Kasumi-1 (cell line): ENCODE measurements around the gene ALPK3.

Experiments used
- DNase-seq, 2 experiments: peaks; one replicate each; lab custom pipeline; 2025; lab: John Stamatoyannopoulos, UW

Gene ALPK3

DNA sequence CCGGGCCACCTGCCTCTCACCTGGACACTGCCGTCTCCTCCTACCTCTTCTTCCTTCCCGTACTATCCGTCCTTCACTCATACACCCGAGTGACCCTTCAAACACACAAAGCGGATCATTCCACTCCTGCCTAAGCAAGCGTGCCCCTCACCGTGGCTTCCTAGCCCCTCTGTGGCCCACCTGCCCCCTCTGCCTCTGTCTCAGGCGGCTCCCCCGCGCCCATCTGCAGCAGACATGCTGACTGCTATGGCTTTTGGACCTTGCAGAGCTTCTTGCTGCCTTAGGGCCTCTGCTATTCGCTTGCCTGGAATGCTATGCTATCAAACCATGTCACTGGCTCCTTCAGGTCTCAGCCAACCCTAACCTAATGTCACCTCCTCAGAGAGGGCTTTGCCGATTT lies 105.4 kb downstream of the ALPK3 start:
- no peak for DNase-seq
